NCI-H460 (cell line): ENCODE measurements around the gene ADCYAP1R1. TPM values are rescaled to one million over a fixed set of nuclear protein-coding genes. Genes with fewer than 3 reads are reported as not detected.

Experiments used
- DNase-seq: peaks from one replicate; pipeline ENCODE4 v3.0.0-alpha.2; 2016; ENCODE audit warnings: low read depth; ENCODE audit errors: extremely low read depth
- total RNA-seq: library from RNA; depleted of rRNA; stranded (reverse); fragments of >200 nt; shearing (Covaris generic); gene quantifications from 2 replicates; pipeline ENCODE4 v1.2.3, GENCODE V29; 2014

ADCYAP1R1 gene
- total RNA-seq, 1 experiment from 2014 or later, result not detected

- no peak for DNase-seq
Observed at GRCh38 chr7:31104361-31105255, 52.5 kb downstream of the ADCYAP1R1 start.

- no peak for DNase-seq
Observed at GRCh38 chr7:31105256-31105950, 53.3 kb downstream of the ADCYAP1R1 start.

DNA sequence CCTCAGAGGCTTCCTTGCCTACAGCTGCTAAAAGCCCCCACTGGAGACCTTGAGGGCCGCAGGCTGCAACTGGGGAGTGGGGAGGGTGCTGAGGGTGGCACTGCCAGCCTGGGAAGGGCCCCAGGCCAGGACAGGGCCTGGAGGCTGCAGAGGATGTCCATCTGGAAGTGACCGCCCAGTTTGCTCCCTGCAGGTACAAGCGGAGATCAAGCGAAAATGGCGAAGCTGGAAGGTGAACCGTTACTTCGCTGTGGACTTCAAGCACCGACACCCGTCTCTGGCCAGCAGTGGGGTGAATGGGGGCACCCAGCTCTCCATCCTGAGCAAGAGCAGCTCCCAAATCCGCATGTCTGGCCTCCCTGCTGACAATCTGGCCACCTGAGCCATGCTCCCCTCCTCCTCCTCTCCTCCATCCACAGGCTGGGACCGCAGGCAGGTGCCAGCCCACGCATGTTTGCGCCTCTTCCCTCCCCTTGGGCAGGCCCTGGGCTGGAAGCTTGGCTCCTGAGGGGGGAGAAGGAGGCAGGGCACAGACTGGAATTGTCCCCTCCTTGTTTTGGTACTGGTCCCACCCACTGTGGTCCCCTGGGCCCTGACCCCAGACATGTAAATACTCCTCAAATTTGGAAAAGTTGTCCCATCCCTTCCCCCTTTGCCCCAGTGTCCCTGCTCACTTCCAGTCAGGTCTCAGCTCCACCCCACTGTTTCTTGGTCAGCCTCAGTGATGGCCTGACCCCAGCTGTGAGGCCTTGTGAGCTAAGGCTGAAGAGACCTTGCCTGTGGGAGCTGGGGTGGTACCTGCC lies 54.4 kb downstream of the ADCYAP1R1 start:
- no peak for DNase-seq

DNA sequence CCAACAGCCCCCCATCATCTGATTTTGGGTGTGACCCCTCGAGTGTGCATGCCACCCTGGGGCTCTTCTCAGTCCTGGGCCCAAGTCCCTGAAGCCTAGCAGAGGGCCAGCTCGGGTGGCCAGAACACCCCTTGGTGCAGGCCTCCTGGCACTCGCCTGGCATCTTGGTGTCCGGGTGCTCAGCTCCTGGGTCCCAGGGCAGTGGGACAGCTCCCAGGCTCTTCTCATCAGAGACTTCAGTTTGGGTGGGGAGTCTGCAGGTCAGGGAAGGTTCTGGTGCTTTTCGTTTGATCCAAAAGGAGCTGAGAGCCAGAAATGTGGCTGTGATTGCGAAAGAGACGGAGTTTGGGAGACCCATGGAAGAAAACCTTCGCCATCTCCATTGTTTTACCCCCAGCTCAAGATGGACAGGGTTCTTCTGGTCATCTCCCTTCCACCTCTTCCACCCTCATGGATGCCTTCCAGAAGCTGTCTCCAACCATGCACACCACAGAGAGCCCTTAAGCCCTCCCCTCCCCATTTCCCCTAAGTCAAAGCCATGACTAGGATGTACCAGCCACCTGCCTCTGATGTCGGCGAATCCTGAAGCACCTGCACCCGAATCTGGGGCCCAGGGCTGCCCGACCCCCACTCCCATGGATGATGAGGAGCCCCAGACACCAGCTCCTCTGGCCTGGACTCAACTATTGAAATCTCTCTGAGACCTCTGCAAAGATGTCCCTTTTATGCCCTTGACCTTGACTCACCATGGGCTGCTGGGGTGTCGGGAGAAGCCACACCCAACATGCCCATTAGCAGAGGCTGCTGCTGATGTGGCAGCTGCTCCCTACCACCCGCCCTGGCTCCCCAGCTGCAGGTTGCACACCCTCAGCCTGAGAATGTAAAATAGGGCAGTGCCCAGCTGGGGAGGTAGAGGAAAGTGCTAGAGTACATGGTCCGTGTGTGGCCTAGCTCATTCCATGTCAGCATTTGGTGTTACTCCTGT lies 55.3 kb downstream of the ADCYAP1R1 start:
- no peak for DNase-seq

DNA sequence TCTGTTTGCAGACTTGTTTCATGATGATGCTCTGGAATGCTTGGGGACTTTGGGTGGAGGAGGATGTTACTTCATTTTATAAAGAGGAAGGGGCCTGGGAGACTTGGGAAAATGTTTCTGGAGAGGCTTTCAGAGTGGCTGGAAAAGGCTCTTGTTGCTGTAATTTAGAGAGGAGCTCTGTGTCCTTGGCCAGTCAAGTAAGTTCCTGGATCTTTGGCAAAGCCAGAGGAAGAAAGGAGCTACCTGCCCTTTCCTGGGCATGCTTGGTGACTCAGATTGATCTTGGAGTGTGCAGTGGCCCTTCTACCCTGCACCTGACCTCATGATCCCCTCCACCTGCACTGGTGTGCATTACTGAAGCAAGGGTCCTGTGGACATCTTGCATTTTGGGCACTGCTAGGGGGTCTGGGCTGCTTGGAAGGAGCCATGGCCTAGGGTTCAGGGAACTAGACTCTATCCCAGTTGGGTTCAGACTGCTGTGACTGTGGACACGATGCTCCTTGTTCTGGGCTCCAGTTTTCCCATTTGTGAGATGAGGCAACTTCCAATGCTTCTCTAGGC lies 56.1 kb downstream of the ADCYAP1R1 start:
- no peak for DNase-seq

GRCh38 chr7:31109751-31110150 lies 57.6 kb downstream of the ADCYAP1R1 start:
- DNase-seq, result no peak

- no peak for DNase-seq
Observed at GRCh38 chr7:31110331-31111108, 58.4 kb downstream of the ADCYAP1R1 start.

GRCh38 chr7:31111109-31111451 lies 59.0 kb downstream of the ADCYAP1R1 start:
- DNase-seq, result no peak

- DNase-seq, result no peak
Observed at GRCh38 chr7:31113660-31114059, 61.6 kb downstream of the ADCYAP1R1 start.

DNA sequence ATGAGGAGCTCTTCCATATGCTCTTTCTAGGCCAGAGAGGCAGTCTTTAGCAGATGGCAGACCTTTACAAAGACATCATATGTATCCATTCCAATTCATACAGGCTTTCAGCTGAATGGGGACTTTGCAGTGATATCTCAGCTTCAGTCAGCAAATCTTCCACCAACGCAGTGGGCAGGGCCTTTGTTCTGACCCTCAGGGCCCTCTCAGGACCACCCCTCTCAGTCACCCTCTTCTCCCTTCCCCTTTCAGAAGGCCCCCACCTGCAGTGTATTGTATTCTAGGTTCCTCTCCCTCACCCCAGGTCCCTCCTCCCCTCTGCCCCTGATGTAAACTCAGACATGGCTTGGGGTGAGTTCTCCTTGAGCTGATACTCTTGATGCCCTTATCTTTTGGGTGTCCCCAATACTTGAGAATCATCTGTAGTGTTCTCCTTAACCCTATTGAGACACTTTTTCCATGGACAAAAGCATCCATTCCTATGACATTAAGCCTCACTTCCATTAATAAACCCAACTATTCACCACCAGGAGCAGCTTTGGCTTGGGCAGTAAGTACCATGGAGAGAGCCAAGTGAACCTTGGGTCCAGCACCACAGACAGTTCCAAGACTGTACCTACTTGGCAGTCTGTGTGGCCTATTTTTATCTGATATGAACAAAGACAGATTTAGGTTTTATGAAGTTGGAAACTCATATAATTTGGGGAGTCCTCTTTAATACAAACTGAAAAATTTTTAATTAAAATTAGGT lies 62.7 kb downstream of the ADCYAP1R1 start:
- DNase-seq, result peak; percentile 30

GRCh38 chr7:31116615-31117014 lies 64.5 kb downstream of the ADCYAP1R1 start:
- no peak for DNase-seq

GRCh38 chr7:31119249-31119648 lies 67.1 kb downstream of the ADCYAP1R1 start:
- no peak for DNase-seq

DNA sequence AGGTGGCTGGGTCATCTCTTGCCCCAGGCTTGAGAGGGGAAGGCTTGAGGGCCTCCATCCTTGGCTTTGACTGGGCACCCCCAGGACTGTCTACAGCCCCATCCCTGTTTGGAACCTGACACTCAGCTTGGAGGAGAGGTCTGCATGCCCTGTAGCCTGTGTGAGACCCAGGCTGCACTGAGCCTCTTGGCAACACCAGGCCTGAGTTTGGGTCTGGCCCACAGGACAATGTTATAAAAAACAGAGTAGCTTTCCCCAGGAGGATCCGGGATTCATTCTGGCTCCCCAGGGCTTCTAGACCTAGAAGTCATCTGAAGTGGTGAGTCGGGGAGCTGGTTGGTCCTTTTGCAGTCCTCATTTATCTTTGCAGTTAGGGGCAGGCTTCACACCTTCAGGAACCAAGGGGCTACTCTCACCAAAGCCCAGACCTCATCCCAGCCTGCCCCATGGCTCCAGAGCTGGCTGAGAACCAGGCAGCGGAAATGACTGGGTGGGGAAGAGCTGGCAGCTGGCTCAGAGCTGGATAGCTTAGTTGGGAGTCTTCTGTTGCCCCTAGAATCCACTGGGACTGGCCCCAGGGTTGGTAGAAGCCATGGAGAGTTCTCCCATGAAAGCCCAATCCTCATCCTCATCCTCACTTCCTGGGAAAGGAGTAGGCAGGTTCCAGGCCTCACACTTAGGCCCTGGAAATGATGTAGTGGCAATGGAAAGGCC lies 68.8 kb downstream of the ADCYAP1R1 start:
- no peak for DNase-seq

DNA sequence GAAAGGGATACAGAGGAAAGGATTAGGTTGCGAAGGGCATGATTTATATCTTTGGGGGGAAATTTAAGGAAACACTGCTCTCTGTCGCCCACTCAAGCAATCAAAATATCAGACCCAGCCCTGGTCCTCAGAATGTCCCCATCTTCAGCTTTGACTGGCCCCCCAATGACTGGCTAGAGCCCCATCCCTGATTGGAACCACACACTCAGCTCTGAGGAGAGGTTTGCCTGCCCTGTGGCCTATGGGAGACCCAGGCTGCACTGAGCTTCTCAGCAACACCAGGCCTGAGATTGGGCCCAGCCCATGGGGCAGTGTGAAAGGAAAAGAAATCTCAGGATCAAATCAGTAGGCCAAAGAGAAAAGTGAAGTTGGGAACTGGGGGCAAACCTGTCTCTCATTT lies 69.5 kb downstream of the ADCYAP1R1 start:
- no peak for DNase-seq

- DNase-seq, result peak; percentile 65
Observed at GRCh38 chr7:31122649-31123058, 70.5 kb downstream of the ADCYAP1R1 start.

DNA sequence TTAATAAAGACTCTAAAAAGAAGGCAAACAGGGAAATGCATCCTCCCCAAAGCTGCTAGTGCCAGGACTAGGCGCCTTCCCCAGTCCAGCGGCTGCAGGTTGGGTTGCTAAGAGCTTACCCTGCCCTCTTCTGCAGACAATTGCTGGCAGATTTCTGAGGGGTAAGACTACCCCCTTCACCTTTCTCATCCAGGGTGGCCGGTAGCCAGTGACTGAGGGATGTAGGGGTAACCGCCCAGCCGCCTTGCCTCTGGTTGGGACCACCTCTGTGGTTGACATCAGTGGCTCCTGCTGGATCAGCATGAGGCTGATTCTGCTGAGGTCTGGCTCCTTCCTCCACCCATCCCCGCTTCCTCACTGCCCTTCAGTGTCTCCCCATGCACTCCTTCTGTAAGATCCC lies 71.2 kb downstream of the ADCYAP1R1 start:
- no peak for DNase-seq

- no peak for DNase-seq
Observed at GRCh38 chr7:31123726-31124125, 71.6 kb downstream of the ADCYAP1R1 start.

GRCh38 chr7:31125171-31125570 lies 73.1 kb downstream of the ADCYAP1R1 start:
- DNase-seq, result no peak
